WERI-Rb-1 (cell line): ENCODE results near the gene PCBP1.
"Not testable (repeated sequence)": the region's sequence is repeated elsewhere in the genome, so short reads cannot be mapped to it uniquely, and the experiment has no call there.

Experiments used
- DNase-seq: peaks from one replicate; pipeline ENCODE4 v3.0.0-alpha.2; 2020
- H3K27ac ChIP-seq: fragments of 250-450 bp; sonication (Bioruptor Pico); 2 replicates; pipeline ENCODE4 v1.5.1; 2020; ENCODE audit warnings: mild to moderate bottlenecking, moderate library complexity
- H3K27me3 ChIP-seq: fragments of 250-450 bp; sonication (Bioruptor Pico); 2 replicates; pipeline ENCODE4 v1.5.1; 2021; ENCODE audit warnings: mild to moderate bottlenecking, low read depth, moderate library complexity; ENCODE audit not compliant: insufficient read depth, severe bottlenecking
- H3K36me3 ChIP-seq: fragments of 250-450 bp; sonication (Bioruptor Pico); 2 replicates; pipeline ENCODE4 v1.5.1; 2020; ENCODE audit warnings: mild to moderate bottlenecking, moderate library complexity
- H3K4me3 ChIP-seq: 2 replicates; pipeline ENCODE4 v1.5.1; 2011; ENCODE audit warnings: low read depth, mild to moderate bottlenecking, control low read depth, low read length
- H3K9me3 ChIP-seq: fragments of 250-450 bp; sonication (Bioruptor Pico); 2 replicates; pipeline ENCODE4 v1.5.1; 2021; ENCODE audit warnings: mild to moderate bottlenecking, moderate library complexity; ENCODE audit not compliant: severe bottlenecking
- CTCF ChIP-seq: IDR thresholded peaks from 2 replicates; pipeline ENCODE4 v1.5.1; 2011; ENCODE audit warnings: low read depth, mild to moderate bottlenecking, control low read depth, inconsistent platforms, low read length

PCBP1 gene

DNA sequence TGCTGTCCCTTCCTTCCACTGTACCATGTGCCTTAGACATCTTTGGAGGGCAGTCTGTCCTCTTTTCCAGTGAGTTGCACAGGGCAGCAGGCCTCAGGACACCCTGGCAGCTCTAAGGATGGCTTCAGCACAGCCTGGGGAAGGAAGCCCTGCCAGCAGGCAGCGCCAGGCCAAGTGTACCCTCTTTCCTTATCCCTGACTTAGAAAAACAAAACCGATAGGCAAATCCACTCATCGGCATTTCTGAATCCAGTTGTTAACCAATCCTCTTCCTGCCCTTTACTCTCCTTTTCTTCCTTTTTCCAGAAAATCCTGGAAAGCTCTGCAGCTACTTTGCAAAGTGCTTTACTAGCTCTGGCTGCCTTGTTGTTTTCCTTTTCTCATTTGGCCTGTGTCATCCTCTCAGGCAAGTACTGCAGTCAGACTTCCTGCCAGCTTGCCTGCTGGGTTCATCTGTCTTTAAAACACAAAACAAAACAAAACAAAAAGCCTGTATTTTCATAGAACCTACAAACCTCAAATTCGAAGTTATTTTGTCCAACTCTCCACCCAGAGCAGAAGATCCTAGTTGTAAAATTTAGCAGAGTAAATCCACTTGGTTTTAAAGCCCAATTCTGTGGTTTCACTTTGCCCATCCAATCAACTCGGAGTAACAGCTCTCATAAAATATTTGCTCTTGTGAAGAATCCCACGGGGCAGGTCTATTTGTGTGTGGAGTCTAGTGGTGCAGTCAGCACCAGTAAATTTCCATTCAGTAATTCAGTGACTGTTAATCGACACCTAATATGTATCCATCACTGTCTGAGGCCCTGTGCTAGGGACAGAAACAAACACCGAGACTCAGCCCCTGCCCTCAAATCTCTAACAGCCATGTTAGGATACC, 45.2 kb downstream of the PCBP1 start:
- DNase-seq, result no peak
- Histone ChIP-seq H3K4me3 (no peak overlapping the region), H3K27me3 (no peaks in the 10 kb centered on the region), H3K36me3 (no peaks in the 10 kb centered on the region), H3K9me3 (no peaks in the 10 kb centered on the region), H3K27ac (no peak overlapping the region)
- TF ChIP-seq CTCF, result no peak

GRCh38 chr2:70133127-70133452, 45.8 kb downstream of the PCBP1 start:
- no peaks in the 10 kb centered on the region for H3K9me3 ChIP-seq
- no peaks in the 10 kb centered on the region for H3K27me3 ChIP-seq
- H3K27ac ChIP-seq, result no peak overlapping the region
- no peak for TF ChIP-seq CTCF
- no peak overlapping the region for H3K4me3 ChIP-seq
- H3K36me3 ChIP-seq, result no peaks in the 10 kb centered on the region
- no peak for DNase-seq

GRCh38 chr2:70133491-70134322, 46.4 kb downstream of the PCBP1 start:
- no peak for DNase-seq
- no peak overlapping the region for H3K4me3 ChIP-seq
- no peak overlapping the region for H3K27ac ChIP-seq
- no peaks in the 10 kb centered on the region for H3K9me3 ChIP-seq
- no peak for TF ChIP-seq CTCF
- H3K27me3 ChIP-seq, result no peaks in the 10 kb centered on the region
- H3K36me3 ChIP-seq, result no peaks in the 10 kb centered on the region

- not testable (repeated sequence) for DNase-seq, H3K27me3 ChIP-seq, H3K4me3 ChIP-seq, H3K36me3 ChIP-seq, H3K9me3 ChIP-seq, H3K27ac ChIP-seq
These were observed 47.2 kb downstream of the PCBP1 start for GRCh38 chr2:70134323-70134983.
